GM19043 (cell line): ENCODE results near the gene IRF8.

Experiments used
- ATAC-seq: cut with Tn5 transposase; IDR thresholded peaks from one replicate; pipeline ENCODE4 v1.9.1; 2021; ENCODE audit warnings: low read depth; ENCODE audit not compliant: unreplicated experiment

IRF8 gene

DNA sequence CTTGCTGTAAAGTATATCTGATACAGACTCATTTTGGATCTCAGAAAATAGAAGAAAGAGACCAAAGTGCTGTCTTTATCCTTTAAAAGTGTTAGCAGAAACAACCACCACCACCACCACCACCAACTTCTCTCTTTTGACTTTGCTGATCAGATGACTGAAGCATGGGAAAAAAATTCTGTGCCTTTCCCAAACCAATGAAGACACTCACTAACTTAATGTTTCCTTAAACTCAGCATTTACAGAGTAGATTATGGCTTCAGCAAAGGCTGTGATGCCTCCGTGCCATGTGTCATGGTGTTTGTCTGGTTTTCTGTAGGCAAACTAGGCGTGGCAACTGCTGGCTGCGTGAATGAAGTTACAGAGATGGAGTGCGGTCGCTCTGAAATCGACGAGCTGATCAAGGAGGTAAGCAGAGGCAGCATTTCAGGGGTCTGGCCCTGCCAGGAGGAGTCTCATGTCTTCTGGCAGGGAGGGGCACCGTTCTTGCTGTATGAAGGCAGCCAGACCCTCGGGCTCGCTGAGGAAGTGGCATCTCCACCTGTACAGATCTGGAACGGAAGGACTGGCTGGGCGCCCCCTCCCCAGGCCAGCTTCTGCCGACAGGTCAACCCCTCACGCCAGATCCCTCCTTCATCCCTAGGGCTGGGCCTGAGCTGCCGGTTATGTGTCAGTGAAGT is 12.4 kb downstream of the IRF8 start:
- no peak for ATAC-seq

- no peak for ATAC-seq
Observed at GRCh38 chr16:85912211-85912974, 13.4 kb downstream of the IRF8 start.

DNA sequence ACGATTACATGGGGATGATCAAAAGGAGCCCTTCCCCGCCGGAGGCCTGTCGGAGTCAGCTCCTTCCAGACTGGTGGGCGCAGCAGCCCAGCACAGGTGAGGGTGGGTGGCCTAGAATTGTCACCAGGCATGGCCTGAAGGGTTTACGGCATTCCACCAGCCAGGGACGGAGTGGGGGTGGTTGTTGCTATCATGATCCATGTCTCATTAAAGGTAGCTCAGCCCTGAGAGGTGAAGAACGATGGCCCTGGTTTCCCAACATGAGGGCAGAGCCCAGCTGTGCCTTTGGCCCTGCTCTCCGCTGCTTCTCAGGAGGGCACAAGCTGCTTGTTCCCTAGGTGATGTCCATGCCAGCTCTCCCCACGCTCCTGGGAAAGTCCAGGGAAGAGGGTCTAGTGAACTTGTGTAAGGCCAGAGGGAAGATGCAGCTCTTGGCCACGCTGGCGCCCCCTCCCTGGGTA is 14.2 kb downstream of the IRF8 start:
- ATAC-seq: no peak

GRCh38 chr16:85913688-85914422 is 14.9 kb downstream of the IRF8 start:
- ATAC-seq: no peak

DNA sequence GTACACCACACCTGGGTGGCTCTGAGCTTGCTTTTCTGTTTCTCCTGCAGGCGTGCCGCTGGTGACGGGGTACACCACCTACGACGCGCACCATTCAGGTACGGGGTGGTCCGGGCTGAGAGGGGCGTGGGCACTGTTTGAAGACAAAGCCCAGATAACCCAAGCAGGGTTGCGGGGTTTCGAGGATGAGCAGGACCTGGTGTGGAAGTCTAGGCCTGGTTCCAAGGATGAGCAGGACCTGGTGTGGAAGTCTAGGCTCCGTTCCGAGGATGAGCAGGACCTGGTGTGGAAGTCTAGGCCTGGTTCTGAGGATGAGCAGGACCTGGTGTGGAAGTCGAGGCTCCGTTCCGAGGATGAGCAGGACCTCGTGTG is 15.4 kb downstream of the IRF8 start:
- no peak for ATAC-seq

DNA sequence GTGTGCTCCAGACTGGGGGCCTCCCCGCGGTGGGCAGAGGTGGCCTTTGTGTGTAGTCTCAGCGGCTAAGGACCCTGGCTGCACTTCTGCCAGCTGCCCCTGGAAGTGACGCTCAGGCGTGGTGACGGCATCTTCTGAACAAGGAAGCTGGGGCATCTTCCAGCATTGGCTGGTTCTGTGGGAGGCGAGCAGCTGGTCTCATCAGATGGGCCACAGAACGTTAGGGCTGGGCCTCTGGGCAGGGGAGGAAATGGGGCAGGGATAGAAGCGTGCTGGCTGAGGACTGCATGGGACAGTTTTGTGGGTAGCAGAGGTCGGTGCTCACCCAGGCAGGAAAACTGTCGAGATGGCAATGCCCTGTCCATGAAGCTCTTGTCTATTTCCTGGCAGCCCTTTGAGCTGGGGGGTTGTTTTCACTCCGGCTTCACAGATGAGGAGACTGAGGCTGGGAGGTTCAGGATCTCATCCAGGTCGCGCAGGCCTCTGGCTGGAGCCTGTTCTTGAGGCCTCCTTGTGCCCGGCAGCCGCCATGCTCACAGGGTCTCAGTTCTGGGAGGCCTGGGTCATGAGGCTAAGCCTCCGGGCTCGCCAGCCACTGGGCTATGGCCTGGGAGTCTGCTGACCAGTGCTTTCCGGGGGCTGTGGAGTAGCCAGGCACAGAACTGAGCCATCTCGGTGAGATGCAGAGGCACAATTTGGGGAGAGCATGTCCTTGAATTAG is 16.3 kb downstream of the IRF8 start:
- no peak for ATAC-seq

GRCh38 chr16:85916141-85916890 is 17.4 kb downstream of the IRF8 start:
- no peak for ATAC-seq

- ATAC-seq: no peak
Observed at GRCh38 chr16:85917012-85917411, 18.1 kb downstream of the IRF8 start.

GRCh38 chr16:85917959-85918358 is 19.0 kb downstream of the IRF8 start:
- no peak for ATAC-seq

DNA sequence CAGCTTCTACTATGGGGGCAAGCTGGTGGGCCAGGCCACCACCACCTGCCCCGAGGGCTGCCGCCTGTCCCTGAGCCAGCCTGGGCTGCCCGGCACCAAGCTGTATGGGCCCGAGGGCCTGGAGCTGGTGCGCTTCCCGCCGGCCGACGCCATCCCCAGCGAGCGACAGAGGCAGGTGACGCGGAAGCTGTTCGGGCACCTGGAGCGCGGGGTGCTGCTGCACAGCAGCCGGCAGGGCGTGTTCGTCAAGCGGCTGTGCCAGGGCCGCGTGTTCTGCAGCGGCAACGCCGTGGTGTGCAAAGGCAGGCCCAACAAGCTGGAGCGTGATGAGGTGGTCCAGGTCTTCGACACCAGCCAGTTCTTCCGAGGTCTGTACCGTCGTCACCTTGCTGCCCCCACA is 19.5 kb downstream of the IRF8 start:
- ATAC-seq: no peak

- no peak for ATAC-seq
Observed at GRCh38 chr16:85919271-85920267, 20.6 kb downstream of the IRF8 start.

DNA sequence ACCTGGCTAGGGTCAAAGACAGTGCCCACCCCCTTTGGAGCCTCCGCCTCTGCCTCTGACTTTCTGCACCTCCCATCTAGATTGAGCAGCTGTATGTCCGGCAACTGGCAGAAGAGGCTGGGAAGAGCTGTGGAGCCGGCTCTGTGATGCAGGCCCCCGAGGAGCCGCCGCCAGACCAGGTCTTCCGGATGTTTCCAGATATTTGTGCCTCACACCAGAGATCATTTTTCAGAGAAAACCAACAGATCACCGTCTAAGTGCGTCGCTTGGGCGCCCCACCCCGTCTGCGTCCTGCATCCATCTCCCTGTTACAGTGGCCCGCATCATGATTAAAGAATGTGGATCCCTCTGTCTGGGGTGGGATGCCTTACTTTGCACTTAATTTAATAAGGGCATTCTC is 22.1 kb downstream of the IRF8 start:
- ATAC-seq: no peak

GRCh38 chr16:85923153-85924021 is 24.4 kb downstream of the IRF8 start:
- ATAC-seq: no peak

DNA sequence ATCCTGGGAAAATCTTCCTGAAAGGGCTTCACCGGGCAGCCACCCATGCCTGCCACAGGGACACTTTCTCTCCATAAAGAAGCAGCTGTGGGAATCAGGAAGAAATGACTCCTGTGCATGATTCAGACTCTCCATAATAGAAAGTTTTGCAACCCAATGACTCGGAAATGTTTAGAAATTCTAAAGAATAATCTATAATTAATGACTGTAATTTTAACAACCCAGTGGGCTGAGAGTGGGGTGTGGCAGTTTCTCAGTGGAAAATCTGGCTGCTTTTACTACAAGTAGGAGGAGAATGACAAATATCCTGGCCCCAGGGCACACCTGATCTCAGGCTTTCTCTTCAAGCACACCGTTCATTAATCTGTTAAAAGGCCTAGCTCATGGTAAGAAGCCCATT is 25.7 kb downstream of the IRF8 start:
- no peak for ATAC-seq

DNA sequence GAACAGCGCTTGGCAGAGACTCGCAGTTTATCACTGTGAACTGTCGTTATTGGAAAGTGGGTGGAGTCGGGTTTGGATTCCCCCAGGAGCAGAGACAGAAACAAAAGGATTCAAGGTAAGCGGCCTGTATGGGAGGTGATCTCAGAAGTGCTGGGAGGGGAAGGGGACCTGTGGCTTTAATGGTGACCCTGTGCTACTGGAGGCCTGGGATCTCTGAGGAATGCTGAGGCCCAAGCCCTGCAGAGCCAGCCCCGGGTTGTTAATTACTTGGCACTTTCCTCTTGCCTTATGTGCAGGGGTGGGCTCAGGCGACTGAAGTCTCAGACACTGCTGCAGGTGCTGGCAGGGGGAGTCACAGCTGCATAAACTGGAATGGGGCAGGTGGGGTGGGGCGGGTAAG is 27.4 kb downstream of the IRF8 start:
- ATAC-seq: no peak

DNA sequence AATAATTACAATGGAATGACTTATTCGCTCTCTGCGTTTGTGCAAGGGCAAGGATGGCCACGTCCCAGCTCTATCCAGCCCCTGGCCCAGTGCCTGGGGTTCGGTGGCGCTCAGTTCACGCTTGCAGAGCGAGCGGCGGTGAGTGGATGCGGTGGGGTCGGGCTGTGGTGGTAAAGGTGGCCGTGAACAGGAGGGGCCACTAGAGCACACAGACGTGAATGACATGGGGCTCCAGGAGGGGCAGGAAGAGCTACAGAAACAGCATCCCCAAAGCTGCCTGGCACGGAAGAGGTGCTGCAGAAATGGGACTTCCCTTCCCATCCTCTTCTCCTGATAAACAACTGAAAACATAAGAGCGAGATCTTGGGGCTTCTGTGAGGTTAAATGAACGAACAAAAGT is 28.4 kb downstream of the IRF8 start:
- ATAC-seq: no peak

GRCh38 chr16:85927959-85928358 is 29.0 kb downstream of the IRF8 start:
- ATAC-seq: no peak

GRCh38 chr16:85928401-85928820 is 29.4 kb downstream of the IRF8 start:
- no peak for ATAC-seq
